GM19025 (cell line): ENCODE data around the gene COL27A1.
"Not testable (repeated sequence)": the region's sequence is repeated elsewhere in the genome, so short reads cannot be mapped to it uniquely, and the experiment has no call there.

Experiments
- ATAC-seq: cut with Tn5 transposase; IDR thresholded peaks from one replicate; pipeline ENCODE4 v1.9.1; 2021; ENCODE audit warnings: mild to moderate bottlenecking, low read depth, moderate library complexity; ENCODE audit not compliant: unreplicated experiment

Gene COL27A1

DNA sequence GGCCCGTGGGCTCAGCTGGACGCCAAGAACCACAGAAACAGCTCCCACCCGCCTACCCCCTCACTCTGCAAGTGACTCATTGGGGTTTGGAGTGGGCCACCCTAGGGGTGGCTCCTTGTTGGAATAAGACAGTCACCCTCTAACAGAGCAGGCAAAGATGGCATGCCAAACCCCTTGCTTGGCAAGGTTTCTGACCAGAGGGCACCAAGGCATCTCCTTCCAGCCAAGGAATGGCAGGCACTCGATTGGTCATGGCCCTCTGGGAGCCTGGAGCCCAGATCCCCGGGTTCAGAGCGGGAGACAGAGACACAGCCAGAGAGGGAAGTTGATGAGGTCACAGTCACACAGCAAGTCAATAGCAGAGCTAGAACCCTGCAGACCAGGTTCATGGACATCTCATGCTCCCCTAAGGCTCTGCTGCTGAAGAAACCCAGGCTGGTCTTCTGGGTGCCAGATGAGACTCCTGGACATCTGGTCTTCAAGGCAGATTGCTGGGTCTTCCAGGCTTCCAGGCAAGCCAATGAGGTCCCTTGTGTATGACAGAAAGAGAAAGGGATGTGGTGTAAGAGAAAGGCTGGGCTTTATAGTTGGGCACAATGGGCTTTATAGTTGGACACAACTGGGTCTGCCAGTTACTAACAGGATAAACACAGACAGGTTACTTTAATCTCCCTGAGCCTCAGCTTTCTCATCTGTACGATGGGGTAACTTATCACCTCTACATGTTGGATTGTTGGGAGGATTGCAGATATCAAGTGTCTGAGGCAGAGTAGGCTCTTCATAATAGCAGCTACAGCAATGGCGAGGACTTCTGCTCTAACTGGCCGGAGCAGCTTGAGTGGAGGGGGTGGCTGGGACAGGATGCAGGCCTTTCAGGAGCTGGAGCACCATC is 33.0 kb upstream of the COL27A1 start:
- ATAC-seq: no peak

DNA sequence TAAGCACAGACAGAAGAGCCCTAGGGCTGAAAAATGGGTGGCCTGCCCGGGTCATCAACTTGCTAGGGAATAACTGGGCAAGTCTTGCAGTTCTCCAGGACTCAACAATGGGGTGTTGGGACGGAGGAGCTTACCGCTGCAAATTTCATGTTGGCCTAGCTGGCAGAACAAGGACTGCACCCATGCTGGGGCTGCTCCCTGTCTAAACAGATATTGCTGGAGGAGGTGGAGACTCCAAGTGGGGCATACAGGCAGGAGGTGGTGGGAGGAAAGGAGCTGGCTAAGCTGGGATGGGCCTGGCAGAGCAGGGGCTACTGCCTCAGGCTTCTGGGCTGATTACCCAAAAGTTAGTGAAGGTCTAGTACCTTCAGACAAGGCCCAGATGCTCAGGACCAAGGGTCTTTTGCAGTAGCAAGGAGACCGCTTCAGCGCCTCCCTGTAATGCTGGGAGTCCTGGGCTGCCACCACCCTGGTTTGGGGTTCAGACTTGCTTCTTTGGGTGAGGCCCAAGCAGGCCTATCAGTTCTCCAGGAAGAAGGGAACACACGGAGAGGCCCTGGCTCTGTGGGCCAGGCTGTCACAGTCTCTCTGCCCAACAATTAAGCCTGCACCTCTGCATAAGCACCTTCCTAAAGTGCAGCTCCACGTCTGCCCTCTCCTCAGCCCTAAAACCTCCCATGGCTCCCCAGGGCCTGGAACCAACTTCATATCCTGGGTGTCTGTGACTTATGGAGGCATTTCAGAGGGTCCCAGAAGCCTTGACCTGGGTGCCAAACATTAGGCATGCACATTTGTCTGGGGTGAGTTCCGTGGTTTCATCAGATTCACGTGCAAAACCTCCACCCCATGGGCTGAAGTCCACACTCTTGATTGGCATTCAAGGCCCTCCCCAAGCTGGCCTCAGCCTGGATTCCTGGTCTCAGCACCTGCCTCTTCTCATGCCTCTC is 32.0 kb upstream of the COL27A1 start:
- no peak for ATAC-seq

DNA sequence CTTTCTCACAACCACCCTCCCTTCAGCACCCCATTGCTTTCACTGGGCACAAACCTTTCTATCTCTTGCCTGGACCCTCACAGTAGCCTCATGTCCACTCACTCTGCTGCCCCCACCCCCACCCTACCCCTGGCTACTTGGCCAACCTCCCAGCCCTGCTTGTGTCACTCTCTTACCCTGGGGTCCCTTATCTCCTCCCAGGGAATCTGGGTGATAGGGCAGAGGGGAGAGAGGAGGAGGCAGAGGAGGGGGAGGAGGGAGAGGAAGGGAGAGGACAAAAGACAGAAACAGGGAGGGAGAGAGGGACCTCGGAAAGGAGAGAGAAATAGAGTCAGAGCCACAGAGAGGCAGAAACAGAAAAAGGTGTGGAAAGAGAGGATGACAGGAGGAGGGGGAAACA is 31.2 kb upstream of the COL27A1 start:
- ATAC-seq: no peak

DNA sequence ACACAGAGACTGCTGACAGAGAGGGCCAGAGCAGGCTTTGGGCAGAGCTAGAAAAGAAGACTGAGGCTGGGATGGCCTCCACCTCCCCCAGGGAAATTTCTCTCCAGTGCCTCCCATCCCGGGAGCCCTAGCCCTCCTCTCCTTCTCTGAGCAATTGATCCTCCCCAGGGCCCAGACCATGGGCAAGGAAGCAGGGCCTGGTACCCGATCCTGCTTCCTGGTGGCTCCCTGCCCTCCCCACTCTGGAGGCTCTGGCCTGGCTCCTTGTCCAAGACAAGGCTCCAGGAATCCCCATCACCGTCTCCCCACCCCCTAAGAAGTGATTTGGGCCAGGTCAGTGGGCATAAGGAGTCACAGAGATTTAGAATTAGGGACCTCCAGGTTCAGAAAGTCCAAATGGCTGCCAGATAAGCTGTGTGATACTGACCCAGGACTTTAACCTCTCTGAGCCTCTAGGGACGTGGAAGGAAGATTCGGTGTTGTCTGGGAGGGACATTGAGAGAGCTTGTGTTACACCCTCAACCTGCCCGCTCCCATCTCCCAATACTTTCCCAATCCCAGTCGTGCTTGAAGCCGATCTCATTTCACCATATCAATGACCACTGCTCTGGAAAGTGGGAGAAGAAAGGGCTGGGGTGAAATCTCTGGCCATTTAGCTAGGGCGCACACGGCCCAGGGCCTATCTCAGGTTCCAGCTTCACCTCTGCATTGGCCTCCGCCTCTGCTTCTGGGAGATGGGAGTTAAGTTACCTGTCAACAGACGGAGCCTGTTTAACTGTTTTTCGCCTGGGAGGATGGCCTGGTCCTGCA is 30.5 kb upstream of the COL27A1 start:
- ATAC-seq: no peak

- no peak for ATAC-seq
Observed at GRCh38 chr9:114125476-114126013, 29.8 kb upstream of the COL27A1 start.

GRCh38 chr9:114126247-114127060 is 28.9 kb upstream of the COL27A1 start:
- ATAC-seq: no peak

GRCh38 chr9:114128759-114129158 is 26.6 kb upstream of the COL27A1 start:
- not testable (repeated sequence) for ATAC-seq

DNA sequence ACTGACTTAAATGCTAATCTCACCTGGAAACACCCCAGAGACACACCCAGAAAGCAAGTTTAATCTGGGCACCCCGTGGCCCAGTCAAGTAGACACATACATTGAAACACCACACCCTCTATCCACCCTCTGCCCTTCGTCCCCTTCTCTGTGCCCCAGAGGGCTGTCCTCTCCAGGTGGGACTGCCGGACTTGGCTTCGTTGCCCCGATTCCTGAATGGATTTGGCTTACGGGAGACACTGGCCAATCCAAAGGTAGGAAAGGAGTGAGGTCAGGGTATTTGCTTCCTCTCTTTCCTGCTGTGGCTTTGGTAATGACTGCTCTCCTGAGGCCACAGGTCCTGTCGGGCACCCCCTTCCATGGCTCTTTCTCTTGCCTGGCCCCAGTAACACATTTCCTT is 25.2 kb upstream of the COL27A1 start:
- no peak for ATAC-seq

DNA sequence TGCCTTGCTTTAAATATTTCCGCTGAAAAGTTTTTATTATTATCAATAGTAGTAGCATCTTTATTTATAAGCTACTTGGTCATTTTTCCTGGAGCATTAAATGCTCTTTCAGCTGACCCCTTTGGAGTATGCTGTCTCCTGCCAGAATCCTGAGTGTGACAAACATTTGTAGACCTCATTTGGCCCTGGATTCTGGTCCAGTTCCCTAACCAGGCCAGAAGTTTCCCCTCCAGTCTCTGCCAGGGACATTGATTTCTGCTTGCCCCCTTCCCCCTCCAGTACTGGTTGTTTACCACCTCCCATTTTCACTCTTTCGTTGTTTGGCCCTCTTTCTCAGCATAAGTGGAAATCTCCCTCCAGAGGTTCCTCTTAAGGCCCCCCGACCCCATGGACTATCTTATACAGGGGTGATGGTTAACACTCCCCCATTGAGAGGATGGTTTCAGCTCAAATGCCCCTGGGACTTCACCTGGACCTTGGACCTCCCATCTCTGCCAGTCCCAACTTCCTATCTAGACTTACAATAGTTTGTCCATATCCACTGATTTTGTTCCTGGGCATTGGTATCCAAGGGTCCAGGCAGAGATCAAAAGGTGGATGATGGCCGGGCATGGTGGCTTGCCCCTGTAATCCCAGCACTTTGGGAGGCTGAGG is 24.6 kb upstream of the COL27A1 start:
- ATAC-seq: no peak

- no peak for ATAC-seq
Observed at GRCh38 chr9:114131808-114132549, 23.4 kb upstream of the COL27A1 start.

- ATAC-seq: no peak
Observed at GRCh38 chr9:114132550-114132918, 22.8 kb upstream of the COL27A1 start.

- no peak for ATAC-seq
Observed at GRCh38 chr9:114134827-114135396, 20.4 kb upstream of the COL27A1 start.

DNA sequence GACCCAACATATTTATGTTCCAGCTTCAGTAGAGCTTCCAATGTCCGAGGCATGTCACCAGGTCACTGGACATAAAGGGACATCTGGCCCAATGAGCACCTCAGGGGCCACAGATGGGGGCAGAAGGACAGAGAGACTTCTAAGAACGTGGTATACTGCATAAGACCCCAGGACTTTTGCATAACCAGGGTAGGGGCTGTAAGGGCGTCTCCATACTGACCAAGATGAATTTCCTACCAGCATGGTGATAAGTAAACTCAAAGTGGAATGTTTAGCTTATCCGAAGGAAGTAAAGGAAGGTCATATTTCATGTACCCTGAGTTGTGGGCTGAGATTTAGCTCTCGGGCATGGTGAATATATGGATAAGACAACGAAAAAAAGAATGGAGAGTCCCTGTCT is 17.5 kb upstream of the COL27A1 start:
- no peak for ATAC-seq

DNA sequence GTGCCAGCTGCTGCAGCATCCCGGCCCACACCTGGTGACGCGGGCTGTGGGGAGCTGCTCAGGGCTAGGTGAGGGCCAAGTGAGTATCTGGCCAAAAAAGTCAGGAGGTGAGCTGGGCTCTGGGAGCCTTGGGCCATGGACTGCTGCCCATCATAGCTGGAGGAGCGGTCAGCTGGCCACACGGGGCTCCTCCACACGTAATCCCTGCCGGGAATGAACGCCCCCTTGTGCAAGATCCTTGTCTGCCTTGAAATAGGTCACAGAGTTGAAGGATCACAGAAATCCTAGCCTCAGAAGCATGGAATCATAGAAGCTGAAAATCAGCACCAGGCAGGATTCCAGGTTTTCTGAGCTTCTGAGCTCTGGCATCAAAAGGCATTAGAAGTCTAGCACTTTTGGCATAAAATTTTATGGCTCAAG is 16.8 kb upstream of the COL27A1 start:
- ATAC-seq: no peak

DNA sequence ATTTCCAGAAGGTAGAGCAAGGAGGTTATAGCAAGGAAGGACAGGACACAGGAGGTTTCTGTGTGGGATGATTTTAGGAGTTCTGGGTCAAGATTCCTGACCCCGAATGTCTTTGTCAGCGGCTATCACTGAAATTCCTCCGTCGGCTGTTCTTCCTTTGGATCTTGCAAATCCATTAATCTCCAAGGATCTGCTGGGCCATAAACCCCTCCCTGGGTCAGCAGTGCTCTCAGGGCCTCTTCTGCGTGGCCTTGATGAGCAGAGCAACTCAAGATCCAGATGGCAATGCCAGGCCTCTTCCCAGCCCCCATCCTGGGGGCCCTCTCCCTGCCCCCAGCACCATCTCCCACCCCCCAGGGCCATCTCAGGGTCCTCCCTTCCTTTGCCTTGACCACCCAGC is 16.3 kb upstream of the COL27A1 start:
- no peak for ATAC-seq

DNA sequence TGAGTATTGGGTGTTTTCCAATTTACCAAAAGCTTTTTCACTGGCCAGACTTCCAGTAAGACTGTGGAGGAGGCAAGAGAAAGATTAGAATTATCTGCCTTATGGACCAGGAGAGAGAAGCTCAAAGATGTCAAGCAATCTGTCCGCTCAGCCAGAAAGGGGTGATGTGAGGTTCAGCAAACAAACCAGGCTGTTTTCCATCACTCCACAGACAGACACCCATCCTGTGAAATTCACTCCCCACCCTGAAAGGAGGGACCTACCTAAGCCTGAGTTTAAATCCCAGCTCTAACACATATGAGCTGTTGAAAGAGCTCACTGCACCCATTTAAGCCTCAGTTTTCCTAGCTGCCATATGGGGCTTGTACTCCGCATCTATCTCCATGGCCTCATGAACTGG is 14.9 kb upstream of the COL27A1 start:
- no peak for ATAC-seq

- ATAC-seq: no peak
Observed at GRCh38 chr9:114140850-114141249, 14.5 kb upstream of the COL27A1 start.
